Hypothalamus (tissue), 51 donors: ENCODE results near the gene ACTR2.
A peak's percentile ranks its signal among the peaks of the same experiment; 100 is the strongest.
"Not testable (repeated sequence)": the region's sequence is repeated elsewhere in the genome, so short reads cannot be mapped to it uniquely, and the experiment has no call there.

Experiments
- DNase-seq, 51 donors: peaks; one replicate each; lab custom pipeline; 2025; lab: John Stamatoyannopoulos, UW

The ACTR2 gene

GRCh38 chr2:65227020-65227455 is 593 bp upstream of the ACTR2 start:
- peak in 5 of 51 donors; percentile 8 to 49 (median 21) for DNase-seq

- peak in 3 of 51 donors; percentile 12 to 73 (median 44) for DNase-seq
Observed at GRCh38 chr2:65228263-65228750, 676 bp downstream of the ACTR2 start.

GRCh38 chr2:65231121-65231520 is 3.5 kb downstream of the ACTR2 start:
- no peak for DNase-seq

- peak in 1 of 51 donors; percentile 7 for DNase-seq
Observed at GRCh38 chr2:65231892-65232477, 4.4 kb downstream of the ACTR2 start.

- no peak for DNase-seq
Observed at GRCh38 chr2:65232636-65233035, 5.0 kb downstream of the ACTR2 start.

- no peak for DNase-seq
Observed at GRCh38 chr2:65240657-65241056, 13.0 kb downstream of the ACTR2 start.

- not testable (repeated sequence) for DNase-seq
Observed at GRCh38 chr2:65244452-65244851, 16.8 kb downstream of the ACTR2 start.

GRCh38 chr2:65252640-65253039 is 25.0 kb downstream of the ACTR2 start:
- no peak for DNase-seq

GRCh38 chr2:65255356-65255755 is 27.7 kb downstream of the ACTR2 start:
- DNase-seq, result no peak

- no peak for DNase-seq
Observed at GRCh38 chr2:65256054-65256453, 28.4 kb downstream of the ACTR2 start.

- DNase-seq, result not testable (repeated sequence)
Observed at GRCh38 chr2:65257866-65258265, 30.2 kb downstream of the ACTR2 start.

- no peak for DNase-seq
Observed at GRCh38 chr2:65261676-65262075, 34.0 kb downstream of the ACTR2 start.

- DNase-seq, result no peak
Observed at GRCh38 chr2:65263262-65263661, 35.6 kb downstream of the ACTR2 start.

GRCh38 chr2:65263986-65264385 is 36.4 kb downstream of the ACTR2 start:
- DNase-seq, result no peak

GRCh38 chr2:65264821-65265670 is 37.4 kb downstream of the ACTR2 start:
- DNase-seq, result peak in 11 of 51 donors; percentile 2 to 54 (median 16)

GRCh38 chr2:65265671-65266045 is 38.0 kb downstream of the ACTR2 start:
- no peak for DNase-seq

GRCh38 chr2:65267008-65267407 is 39.4 kb downstream of the ACTR2 start:
- DNase-seq, result no peak

GRCh38 chr2:65268957-65269356 is 41.3 kb downstream of the ACTR2 start:
- no peak for DNase-seq

GRCh38 chr2:65273344-65273743 is 45.7 kb downstream of the ACTR2 start:
- no peak for DNase-seq

- DNase-seq, result no peak
Observed at GRCh38 chr2:65275141-65275915, 47.7 kb downstream of the ACTR2 start.

- no peak for DNase-seq
Observed at GRCh38 chr2:65276609-65277008, 49.0 kb downstream of the ACTR2 start.
